ENCODE measurements around the gene YAP1. TPM values are rescaled to one million over a fixed set of nuclear protein-coding genes. Genes with fewer than 3 reads are reported as not detected.

Gene YAP1
- total RNA-seq (2022), result 57.5 and 64.7 TPM in 2 replicates
- Bru-seq, nascent RNA, result percentile 90 among the genes with signal in this experiment
- BruChase-seq, experiment 1, labeled RNA remaining after a 6-hour chase, result percentile 88 among the genes with signal in this experiment
- percentile 82 among the genes with signal in this experiment for BruChase-seq, experiment 2, labeled RNA remaining after a 2-hour chase
- long read RNA-seq, full-length matches to known transcripts, result 5 of 16 reads
- long read RNA-seq, partial matches to known transcripts, result 2 of 16 reads
- long read RNA-seq, other reads (novel, unspliced or antisense), result 9 of 16 reads

DNA sequence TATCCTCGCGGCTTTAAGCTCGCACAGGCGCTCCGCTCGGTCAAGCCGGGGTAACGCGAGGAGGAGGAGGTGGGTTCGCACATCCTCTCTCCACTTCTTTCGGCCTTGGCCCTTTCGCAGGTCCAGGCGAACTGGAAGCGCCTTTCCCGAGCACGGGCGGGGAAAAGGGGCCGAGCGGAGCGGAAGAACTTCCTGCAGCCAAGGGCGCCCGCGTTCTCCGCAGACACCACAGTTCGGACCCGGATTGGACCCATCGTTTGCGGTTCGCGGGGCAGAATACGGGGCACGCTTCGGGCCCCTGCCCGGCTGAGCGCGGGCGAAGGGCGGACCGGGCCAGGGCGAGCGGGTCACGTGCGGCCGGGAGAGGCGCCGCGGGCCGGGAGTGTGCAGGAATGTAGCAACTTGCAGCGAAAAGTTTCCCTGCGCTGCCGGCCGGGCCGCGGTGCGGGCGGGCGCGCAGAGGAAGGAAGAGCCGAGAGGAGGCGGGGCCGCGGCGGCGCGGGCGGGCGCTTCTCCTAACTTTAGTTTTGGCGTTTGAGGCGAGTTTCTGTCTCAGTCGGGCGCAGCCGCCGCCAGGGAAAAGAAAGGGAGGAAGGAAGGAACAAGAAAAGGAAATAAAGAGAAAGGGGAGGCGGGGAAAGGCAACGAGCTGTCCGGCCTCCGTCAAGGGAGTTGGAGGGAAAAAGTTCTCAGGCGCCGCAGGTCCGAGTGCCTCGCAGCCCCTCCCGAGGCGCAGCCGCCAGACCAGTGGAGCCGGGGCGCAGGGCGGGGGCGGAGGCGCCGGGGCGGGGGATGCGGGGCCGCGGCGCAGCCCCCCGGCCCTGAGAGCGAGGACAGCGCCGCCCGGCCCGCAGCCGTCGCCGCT lies at the start of gene YAP1:
Gene YAP1, plus strand, starts transcription at position 552 of the 865 bp plus-strand sequence. CDS start 402 bp downstream, outside the sequence.
- Mint-ChIP-seq H3K27me3 (ENCODE audit: unreplicated experiment) (no peaks in the 10 kb centered on the region), H3K4me3 (ENCODE audit: low read depth, unreplicated experiment) (peak within 1 kb of the TSS; percentile 99), H3K36me3 (ENCODE audit: insufficient read depth, unreplicated experiment) (peaks cover 37% of the 10 kb centered on the region), H3K27ac (ENCODE audit: unreplicated experiment) (peak within 1 kb of the TSS; percentile 99), H3K4me1 (ENCODE audit: low read depth, unreplicated experiment) (peaks cover 7% of the 10 kb centered on the region), H3K9me3 (ENCODE audit: low read depth, unreplicated experiment) (no peaks in the 10 kb centered on the region)
- BruUV-seq (replicated peaks), result TSS peak; percentile 62
- intact Hi-C loops (cut with micrococcal nuclease; ENCODE audit: unreplicated experiment), result loop anchor here (2.0 to 5.0 kb wide), 3 partner anchors 103 to 193 kb away; partner anchors contain the start of genes ANGPTL5 and CEP126
- peak; percentile 85 for DNase-seq
- TF ChIP-seq, protein P1, sequence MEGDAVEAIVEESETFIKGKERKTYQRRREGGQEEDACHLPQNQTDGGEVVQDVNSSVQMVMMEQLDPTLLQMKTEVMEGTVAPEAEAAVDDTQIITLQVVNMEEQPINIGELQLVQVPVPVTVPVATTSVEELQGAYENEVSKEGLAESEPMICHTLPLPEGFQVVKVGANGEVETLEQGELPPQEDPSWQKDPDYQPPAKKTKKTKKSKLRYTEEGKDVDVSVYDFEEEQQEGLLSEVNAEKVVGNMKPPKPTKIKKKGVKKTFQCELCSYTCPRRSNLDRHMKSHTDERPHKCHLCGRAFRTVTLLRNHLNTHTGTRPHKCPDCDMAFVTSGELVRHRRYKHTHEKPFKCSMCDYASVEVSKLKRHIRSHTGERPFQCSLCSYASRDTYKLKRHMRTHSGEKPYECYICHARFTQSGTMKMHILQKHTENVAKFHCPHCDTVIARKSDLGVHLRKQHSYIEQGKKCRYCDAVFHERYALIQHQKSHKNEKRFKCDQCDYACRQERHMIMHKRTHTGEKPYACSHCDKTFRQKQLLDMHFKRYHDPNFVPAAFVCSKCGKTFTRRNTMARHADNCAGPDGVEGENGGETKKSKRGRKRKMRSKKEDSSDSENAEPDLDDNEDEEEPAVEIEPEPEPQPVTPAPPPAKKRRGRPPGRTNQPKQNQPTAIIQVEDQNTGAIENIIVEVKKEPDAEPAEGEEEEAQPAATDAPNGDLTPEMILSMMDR (IDR thresholded peaks at IDR 0.05; ENCODE audit: unreplicated experiment), result no peak
- CTCF ChIA-PET, result no interaction called here

DNA sequence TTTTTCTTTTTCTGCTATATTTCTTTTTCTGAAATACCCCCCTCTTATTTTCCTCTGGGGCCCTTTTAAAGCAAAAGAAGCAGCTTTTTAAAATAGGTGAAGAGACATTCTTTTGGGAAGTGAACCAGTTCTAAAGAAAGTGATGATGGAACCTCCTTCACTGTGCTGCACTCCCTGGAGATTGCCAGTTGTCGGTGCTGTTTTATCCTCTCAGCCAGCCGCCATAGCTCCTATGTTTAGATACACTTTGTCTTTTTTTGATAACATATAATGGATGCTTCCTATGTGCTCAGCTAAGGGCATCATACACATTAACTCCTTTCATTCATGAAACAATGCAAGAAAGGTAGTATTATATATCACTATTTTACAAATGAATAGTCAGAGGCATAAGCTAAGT lies 49.0 kb upstream of the YAP1 start:
- DNase-seq, result no peak
- CTCF ChIA-PET, result no interaction called here

DNA sequence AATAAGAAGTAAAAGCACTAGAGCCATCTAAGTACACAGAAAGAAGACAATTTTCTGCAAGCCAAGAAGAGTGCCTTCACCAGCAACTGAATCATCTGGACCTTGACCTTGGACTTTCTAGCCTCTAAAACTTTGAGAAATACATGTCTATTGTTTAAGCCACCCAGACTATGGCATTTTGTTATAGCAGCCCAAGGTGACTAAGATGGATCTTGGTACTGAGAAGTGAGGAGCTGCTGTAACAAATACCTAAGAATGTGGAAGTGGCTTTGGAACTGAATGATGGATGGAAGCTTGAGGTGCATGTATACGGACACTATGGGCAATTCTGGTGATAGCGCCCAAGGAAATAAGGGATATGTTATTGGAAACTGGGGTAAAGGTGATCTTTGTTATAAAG lies 48.1 kb upstream of the YAP1 start:
- Mint-ChIP-seq H3K36me3 (ENCODE audit: insufficient read depth, unreplicated experiment) (no peaks in the 10 kb centered on the region), H3K9me3 (ENCODE audit: low read depth, unreplicated experiment) (peaks cover 3% of the 10 kb centered on the region), H3K4me1 (ENCODE audit: low read depth, unreplicated experiment) (no peaks in the 10 kb centered on the region), H3K4me3 (ENCODE audit: low read depth, unreplicated experiment) (no peak overlapping the region), H3K27ac (ENCODE audit: unreplicated experiment) (no peak overlapping the region), H3K27me3 (ENCODE audit: unreplicated experiment) (no peaks in the 10 kb centered on the region)
- intact Hi-C loops (cut with micrococcal nuclease; ENCODE audit: unreplicated experiment), result no loop called here
- CTCF ChIA-PET, result no interaction called here
- no TSS peak for BruUV-seq (replicated peaks)
- TF ChIP-seq, protein P1 (IDR thresholded peaks at IDR 0.05; ENCODE audit: unreplicated experiment), result no peak
- no peak for DNase-seq

More for the DNA sequence above, 49.0 kb upstream of the YAP1 start:
- no peak overlapping the region for H3K27ac Mint-ChIP-seq (ENCODE audit: unreplicated experiment)
- H3K9me3 Mint-ChIP-seq (ENCODE audit: low read depth, unreplicated experiment), result peaks cover 3% of the 10 kb centered on the region
- TF ChIP-seq, protein P1 (IDR thresholded peaks at IDR 0.05; ENCODE audit: unreplicated experiment), result no peak
- no peaks in the 10 kb centered on the region for H3K36me3 Mint-ChIP-seq (ENCODE audit: insufficient read depth, unreplicated experiment)
- intact Hi-C loops (cut with micrococcal nuclease; ENCODE audit: unreplicated experiment), result no loop called here
- no peaks in the 10 kb centered on the region for H3K4me1 Mint-ChIP-seq (ENCODE audit: low read depth, unreplicated experiment)
- BruUV-seq (replicated peaks), result no TSS peak
- H3K4me3 Mint-ChIP-seq (ENCODE audit: low read depth, unreplicated experiment), result no peak overlapping the region
- no peaks in the 10 kb centered on the region for H3K27me3 Mint-ChIP-seq (ENCODE audit: unreplicated experiment)

DNA sequence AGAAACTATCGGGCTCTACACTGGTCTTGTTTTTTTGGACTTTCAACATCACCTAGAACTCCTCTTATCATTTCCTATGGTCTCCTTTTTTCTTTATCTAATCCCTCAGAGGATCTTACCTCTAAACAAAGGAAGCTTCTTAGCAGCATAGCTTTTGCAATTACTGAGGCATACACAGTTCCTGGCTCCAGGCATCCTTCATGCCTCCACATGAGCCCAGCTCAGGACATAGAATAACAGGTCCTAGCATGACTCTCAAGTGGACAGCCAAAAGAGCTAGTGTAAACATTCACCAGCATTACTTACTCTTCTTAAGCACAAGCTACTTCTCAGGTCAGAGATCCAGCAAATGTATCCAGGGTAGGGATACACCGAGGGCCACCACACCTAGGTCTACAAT lies 45.9 kb upstream of the YAP1 start:
- no peaks in the 10 kb centered on the region for H3K27me3 Mint-ChIP-seq (ENCODE audit: unreplicated experiment)
- H3K36me3 Mint-ChIP-seq (ENCODE audit: insufficient read depth, unreplicated experiment), result no peaks in the 10 kb centered on the region
- peaks cover 3% of the 10 kb centered on the region for H3K9me3 Mint-ChIP-seq (ENCODE audit: low read depth, unreplicated experiment)
- no peak overlapping the region for H3K27ac Mint-ChIP-seq (ENCODE audit: unreplicated experiment)
- H3K4me1 Mint-ChIP-seq (ENCODE audit: low read depth, unreplicated experiment), result no peaks in the 10 kb centered on the region
- intact Hi-C loops (cut with micrococcal nuclease; ENCODE audit: unreplicated experiment), result no loop called here
- DNase-seq, result no peak
- no TSS peak for BruUV-seq (replicated peaks)
- TF ChIP-seq, protein P1 (IDR thresholded peaks at IDR 0.05; ENCODE audit: unreplicated experiment), result no peak
- no peak overlapping the region for H3K4me3 Mint-ChIP-seq (ENCODE audit: low read depth, unreplicated experiment)
- CTCF ChIA-PET, result no interaction called here

Data from Calu3 (cell line).